T-helper 2 cell (primary cell): ENCODE results near the gene OR4K2.
A peak's percentile ranks its signal among the peaks of the same experiment; 100 is the strongest.
"Not testable (repeated sequence)": the region's sequence is repeated elsewhere in the genome, so short reads cannot be mapped to it uniquely, and the experiment has no call there.

ENCODE experiments used
- DNase-seq, 5 experiments: peaks; one replicate each; pipeline versions ENCODE4 v3.0.0 to v3.0.0-alpha.2; 2012 to 2022
- total RNA-seq, 2 donors: gene quantifications; one replicate each; lab custom pipeline; 2026; lab: John Stamatoyannopoulos, UW

Gene OR4K2, protein sequence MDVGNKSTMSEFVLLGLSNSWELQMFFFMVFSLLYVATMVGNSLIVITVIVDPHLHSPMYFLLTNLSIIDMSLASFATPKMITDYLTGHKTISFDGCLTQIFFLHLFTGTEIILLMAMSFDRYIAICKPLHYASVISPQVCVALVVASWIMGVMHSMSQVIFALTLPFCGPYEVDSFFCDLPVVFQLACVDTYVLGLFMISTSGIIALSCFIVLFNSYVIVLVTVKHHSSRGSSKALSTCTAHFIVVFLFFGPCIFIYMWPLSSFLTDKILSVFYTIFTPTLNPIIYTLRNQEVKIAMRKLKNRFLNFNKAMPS
- total RNA-seq = 0 reads per million in 2 donors

GRCh38 chr14:19874842-19875241 lies at the start of gene OR4K2:
OR4K2 (plus strand) TSS chr14:19875142; CDS start chr14:19876268, 1,126 bp downstream.
- no peak for DNase-seq

DNA sequence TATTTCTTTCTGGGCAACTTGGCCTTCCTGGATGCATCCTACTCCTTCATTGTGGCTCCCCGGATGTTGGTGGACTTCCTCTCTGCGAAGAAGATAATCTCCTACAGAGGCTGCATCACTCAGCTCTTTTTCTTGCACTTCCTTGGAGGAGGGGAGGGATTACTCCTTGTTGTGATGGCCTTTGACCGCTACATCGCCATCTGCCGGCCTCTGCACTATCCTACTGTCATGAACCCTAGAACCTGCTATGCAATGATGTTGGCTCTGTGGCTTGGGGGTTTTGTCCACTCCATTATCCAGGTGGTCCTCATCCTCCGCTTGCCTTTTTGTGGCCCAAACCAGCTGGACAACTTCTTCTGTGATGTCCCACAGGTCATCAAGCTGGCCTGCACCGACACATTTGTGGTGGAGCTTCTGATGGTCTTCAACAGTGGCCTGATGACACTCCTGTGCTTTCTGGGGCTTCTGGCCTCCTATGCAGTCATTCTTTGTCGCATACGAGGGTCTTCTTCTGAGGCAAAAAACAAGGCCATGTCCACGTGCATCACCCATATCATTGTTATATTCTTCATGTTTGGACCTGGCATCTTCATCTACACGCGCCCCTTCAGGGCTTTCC lies 47.2 kb upstream of the OR4K2 start:
- not testable (repeated sequence) for DNase-seq

- no peak for DNase-seq
These were observed 46.6 kb upstream of the OR4K2 start for GRCh38 chr14:19828314-19828713.

- DNase-seq = not testable (repeated sequence)
These were observed 40.6 kb upstream of the OR4K2 start for GRCh38 chr14:19834203-19834848.

DNA sequence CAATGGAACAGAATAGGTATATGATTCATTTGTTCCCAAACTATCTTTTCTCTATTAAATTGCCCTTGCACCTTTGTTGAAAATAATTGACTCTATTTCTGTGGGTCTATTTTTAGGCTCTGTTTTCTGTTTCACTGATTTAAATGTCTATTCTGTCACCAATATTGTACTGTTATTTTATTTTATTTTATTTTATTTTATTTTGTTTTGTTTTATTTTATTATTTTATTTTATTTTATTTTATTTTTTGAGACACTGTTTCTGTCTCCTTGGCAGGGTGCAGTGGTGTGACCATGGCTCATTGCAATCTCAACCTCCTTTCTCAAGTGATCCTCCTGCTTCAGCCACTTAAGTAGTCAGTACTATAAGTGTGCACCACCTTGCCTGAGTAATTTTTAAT lies 36.5 kb upstream of the OR4K2 start:
- DNase-seq = no peak

- no peak for DNase-seq
These were observed 23.6 kb upstream of the OR4K2 start for GRCh38 chr14:19851365-19851764.

- not testable (repeated sequence) for DNase-seq
These were observed 8.8 kb upstream of the OR4K2 start for GRCh38 chr14:19866061-19866669.

DNA sequence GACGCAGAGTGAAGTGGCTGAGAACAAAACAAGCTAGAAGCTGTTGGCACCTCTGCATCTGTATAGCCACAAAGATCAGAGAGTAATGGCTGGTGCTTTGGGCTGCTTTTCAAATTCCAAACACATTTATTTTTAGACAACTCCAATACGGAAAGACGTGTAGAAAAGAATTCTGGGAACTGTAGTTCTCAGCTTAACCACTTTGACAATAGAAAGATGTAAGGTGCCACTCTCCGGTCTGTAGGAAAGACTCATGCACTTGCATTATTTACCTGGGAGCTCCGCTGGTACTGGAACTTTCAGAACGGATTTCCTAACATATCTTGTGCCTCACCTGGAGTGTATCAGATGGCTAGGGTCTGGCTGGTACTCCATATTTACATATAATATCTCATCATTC lies 1.8 kb upstream of the OR4K2 start:
- DNase-seq = no peak

GRCh38 chr14:19878029-19878642 lies 3.2 kb downstream of the OR4K2 start:
- DNase-seq = peak in 1 of 5 experiments; percentile 8

- DNase-seq = no peak
These were observed 20.3 kb downstream of the OR4K2 start for GRCh38 chr14:19895282-19895681.

- no peak for DNase-seq
These were observed 26.1 kb downstream of the OR4K2 start for GRCh38 chr14:19900999-19901398.

DNA sequence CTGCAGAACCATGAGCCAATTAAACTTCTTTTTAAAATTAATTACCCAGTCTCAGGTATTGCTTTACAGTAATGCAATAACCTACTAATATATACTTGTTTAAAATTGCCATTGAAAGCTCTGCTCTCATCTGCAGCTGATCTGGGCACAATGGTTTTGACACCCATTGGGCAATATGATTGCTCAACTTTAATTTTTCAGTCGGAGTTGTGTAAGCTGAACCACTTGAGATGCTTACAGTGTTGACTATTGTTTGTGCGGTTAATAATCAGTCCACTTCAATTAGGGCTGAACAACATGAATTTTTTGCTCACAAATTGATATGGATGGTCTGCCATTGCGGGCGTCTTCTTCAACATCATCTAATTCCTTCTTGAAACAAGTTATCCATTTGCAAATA lies 27.5 kb downstream of the OR4K2 start:
- DNase-seq = no peak

GRCh38 chr14:19906665-19907064 lies 31.7 kb downstream of the OR4K2 start:
- DNase-seq = no peak

DNA sequence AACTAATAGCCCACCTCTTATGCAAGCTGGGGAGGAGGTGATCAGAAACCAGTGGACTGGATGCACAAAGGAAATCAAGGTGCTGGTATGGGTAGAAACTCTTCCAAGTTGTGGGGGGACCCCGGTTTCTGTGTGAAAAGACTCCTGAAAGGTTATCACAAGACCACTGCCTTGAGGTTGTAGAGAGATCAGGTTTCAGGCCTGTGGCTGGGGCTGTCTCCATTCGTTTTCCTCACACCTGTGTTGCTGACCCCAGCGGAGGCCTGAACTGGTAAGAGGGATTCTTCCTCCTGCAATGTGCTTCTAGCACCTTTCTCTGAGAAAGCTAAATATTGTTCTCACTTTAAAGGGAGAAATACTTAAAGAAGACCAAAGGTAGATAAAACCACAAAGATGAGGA lies 36.2 kb downstream of the OR4K2 start:
- no peak for DNase-seq

DNA sequence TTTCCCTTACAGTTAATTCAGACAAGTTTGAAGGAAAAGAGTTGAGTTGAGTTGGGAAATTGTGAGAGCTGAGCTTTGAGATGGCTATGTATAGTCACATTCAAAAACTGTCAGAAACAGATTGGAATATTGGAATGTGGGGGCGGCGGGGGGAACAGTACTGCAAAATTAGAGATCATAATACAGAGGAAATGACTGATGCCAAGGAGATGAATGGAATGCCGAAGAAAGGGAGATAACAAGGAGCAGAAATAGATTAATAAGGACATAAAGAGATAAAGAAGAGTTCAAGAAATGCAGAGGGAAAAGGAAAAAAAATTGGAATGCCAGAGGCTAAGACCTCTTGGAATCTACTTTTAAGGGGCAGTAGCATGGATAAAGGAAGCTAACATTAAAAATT lies 42.3 kb downstream of the OR4K2 start:
- no peak for DNase-seq

- DNase-seq = no peak
These were observed 43.1 kb downstream of the OR4K2 start for GRCh38 chr14:19917955-19918518.

- DNase-seq = no peak
These were observed 43.8 kb downstream of the OR4K2 start for GRCh38 chr14:19918553-19919264.

- no peak for DNase-seq
These were observed 45.2 kb downstream of the OR4K2 start, which contains the start of gene OR4K5 for GRCh38 chr14:19920021-19920657. OR4K5 (plus strand) TSS chr14:19920607; CDS start chr14:19920607, 0 bp downstream.

- no peak for DNase-seq
These were observed 55.7 kb downstream of the OR4K2 start, which contains the start of gene OR4K1 for GRCh38 chr14:19930617-19931016. OR4K1 (plus strand) TSS chr14:19930917; CDS start chr14:19935667, 4,750 bp downstream.
